ENCODE results near the gene TOX2. TPM values are rescaled to one million over a fixed set of nuclear protein-coding genes. Genes with fewer than 3 reads are reported as not detected.

The TOX2 gene
- total RNA-seq, 1 donor from 2014 or later: 4.7 TPM

- no peak for DNase-seq (ENCODE audit: extremely low spot score, unreplicated experiment)
- peaks cover 9% of the 10 kb centered on the region for H3K4me1 Mint-ChIP-seq (ENCODE audit: unreplicated experiment)
- H3K36me3 Mint-ChIP-seq: no peaks in the 10 kb centered on the region
- no peak overlapping the region for H3K4me3 Mint-ChIP-seq
- no peak for TF ChIP-seq CTCF (conservative IDR thresholded peaks at IDR 0.05)
- no peaks in the 10 kb centered on the region for H3K9me3 Mint-ChIP-seq
- no peak overlapping the region for H3K27ac Mint-ChIP-seq
- peaks cover 7% of the 10 kb centered on the region for H3K27me3 Mint-ChIP-seq
Measured at GRCh38 chr20:44095831-44096230, 181.2 kb downstream of the TOX2 start.

GRCh38 chr20:44097521-44098255 lies 183.0 kb downstream of the TOX2 start:
- Mint-ChIP-seq H3K4me1 (ENCODE audit: unreplicated experiment) (peaks cover 9% of the 10 kb centered on the region), H3K4me3 (no peak overlapping the region), H3K36me3 (no peaks in the 10 kb centered on the region), H3K27me3 (peaks cover 20% of the 10 kb centered on the region), H3K9me3 (peaks cover 2% of the 10 kb centered on the region), H3K27ac (no peak overlapping the region)
- no peak for TF ChIP-seq CTCF (conservative IDR thresholded peaks at IDR 0.05)
- no peak for DNase-seq (ENCODE audit: extremely low spot score, unreplicated experiment)

GRCh38 chr20:44098256-44098630 lies 183.6 kb downstream of the TOX2 start:
- DNase-seq (ENCODE audit: extremely low spot score, unreplicated experiment): no peak
- peaks cover 4% of the 10 kb centered on the region for H3K4me1 Mint-ChIP-seq (ENCODE audit: unreplicated experiment)
- H3K27me3 Mint-ChIP-seq: peaks cover 23% of the 10 kb centered on the region
- TF ChIP-seq CTCF (conservative IDR thresholded peaks at IDR 0.05): no peak
- H3K27ac Mint-ChIP-seq: no peak overlapping the region
- no peaks in the 10 kb centered on the region for H3K36me3 Mint-ChIP-seq
- no peak overlapping the region for H3K4me3 Mint-ChIP-seq
- H3K9me3 Mint-ChIP-seq: peaks cover 4% of the 10 kb centered on the region

- H3K4me3 Mint-ChIP-seq: no peak overlapping the region
- no peaks in the 10 kb centered on the region for H3K36me3 Mint-ChIP-seq
- no peak for TF ChIP-seq CTCF (conservative IDR thresholded peaks at IDR 0.05)
- peaks cover 4% of the 10 kb centered on the region for H3K9me3 Mint-ChIP-seq
- H3K4me1 Mint-ChIP-seq (ENCODE audit: unreplicated experiment): peaks cover 4% of the 10 kb centered on the region
- H3K27ac Mint-ChIP-seq: no peak overlapping the region
- DNase-seq (ENCODE audit: extremely low spot score, unreplicated experiment): no peak
- H3K27me3 Mint-ChIP-seq: peaks cover 28% of the 10 kb centered on the region
Measured at GRCh38 chr20:44098657-44099056, 184.0 kb downstream of the TOX2 start.

- Mint-ChIP-seq H3K27ac (no peak overlapping the region), H3K27me3 (peaks cover 39% of the 10 kb centered on the region), H3K4me1 (ENCODE audit: unreplicated experiment) (peaks cover 4% of the 10 kb centered on the region), H3K4me3 (no peak overlapping the region), H3K36me3 (no peaks in the 10 kb centered on the region), H3K9me3 (peaks cover 4% of the 10 kb centered on the region)
- DNase-seq (ENCODE audit: extremely low spot score, unreplicated experiment): no peak
- TF ChIP-seq CTCF (conservative IDR thresholded peaks at IDR 0.05): no peak
Measured at GRCh38 chr20:44099832-44100231, 185.2 kb downstream of the TOX2 start.
